MM.1S (cell line): ENCODE results near the gene MIA2.
"Not testable (repeated sequence)": the region's sequence is repeated elsewhere in the genome, so short reads cannot be mapped to it uniquely, and the experiment has no call there.

Source experiments
- CTCF ChIP-seq: fragments of 300-600 bp; sonication (generic); IDR thresholded peaks from 2 replicates; pipeline ENCODE4 v1.5.1; 2016; ENCODE audit warnings: antibody characterized with exemption, low read length, mixed read lengths
- EZH2 ChIP-seq: fragments of 300-600 bp; sonication (generic); optimal IDR thresholded peaks from 2 replicates; pipeline ENCODE3; 2017; ENCODE audit warnings: low read depth, mild to moderate bottlenecking, antibody characterized with exemption, low read length, mixed read lengths
- EZH2phosphoT487 ChIP-seq: fragments of 300-600 bp; sonication (generic); IDR thresholded peaks from 2 replicates; pipeline ENCODE4 v1.6.1; 2018; ENCODE audit warnings: antibody characterized with exemption, low read length

- not testable (repeated sequence) for TF ChIP-seq CTCF, EZH2, EZH2phosphoT487
Observed at GRCh38 chr14:39280678-39281077, 47.0 kb downstream of the MIA2 start.
